Psoas muscle (tissue), 8 donors: ENCODE measurements around the gene DYNC1I1. TPM values are rescaled to one million over a fixed set of nuclear protein-coding genes. Genes with fewer than 3 reads are reported as not detected.

Experiments
- ATAC-seq, 4 donors: fragments of 200-7000 bp; cut with Tn5 transposase; one replicate each; pipeline ENCODE4 v1.9.1; 2020; ENCODE audit warnings: moderate library complexity in 3 of 4, mild to moderate bottlenecking in 2 of 4
- DNase-seq, 2 donors: peaks; one replicate each; pipeline ENCODE4 v3.0.0-alpha.2; 2020
- H3K27ac ChIP-seq: fragments of 200-600 bp; one replicate; pipeline ENCODE4 v1.8.0; 2022
- H3K27me3 ChIP-seq, 3 donors: fragments of 200-600 bp in 1 of 3; one replicate each; pipeline versions ENCODE4 v1.6.1 to v1.8.0; 2013 to 2022; ENCODE audit warnings: low read length in 2 of 3, mild to moderate bottlenecking in 2 of 3, moderate library complexity in 1 of 3; ENCODE audit not compliant: insufficient read depth in 3 of 3
- H3K36me3 ChIP-seq, 2 donors: fragments of 200-600 bp in 1 of 2; one replicate each; pipeline versions ENCODE4 v1.6.1 to v1.8.0; 2013 to 2022; ENCODE audit warnings: low read depth in 1 of 2, mild to moderate bottlenecking in 1 of 2, moderate library complexity in 1 of 2; ENCODE audit not compliant: insufficient read depth in 1 of 2
- H3K4me1 ChIP-seq: fragments of 200-600 bp; one replicate; pipeline ENCODE4 v1.8.0; 2022
- H3K4me3 ChIP-seq: fragments of 200-600 bp; one replicate; pipeline ENCODE4 v1.8.0; 2022; ENCODE audit warnings: mild to moderate bottlenecking
- H3K9me3 ChIP-seq: fragments of 200-600 bp; one replicate; pipeline ENCODE4 v1.8.0; 2022
- CTCF ChIP-seq: fragments of 200-600 bp; IDR thresholded peaks from one replicate; pipeline ENCODE4 v1.8.0; 2022; ENCODE audit warnings: antibody characterized with exemption
- WGBS, 3 donors: extraction: QIAGEN DNeasy Blood & Tissue Kit; methylation state at CpG; one replicate each; pipeline versions ENCODE4 v1.1.6 to v1.1.7; 2013; 5-methylcytosine and 5-hydroxymethylcytosine counted together
- intact Hi-C, 2 donors: fragments of 100-400 bp; cut with DNase I; formaldehyde crosslinking; loops; one replicate each; pipeline versions ENCODE4 v1.11.0 to v1.14.2; 2022
- polyA plus RNA-seq, 3 donors: library from polyadenylated mRNA; stranded (reverse); fragments of 200-250 nt; gene quantifications; one replicate each; pipeline ENCODE4 v1.2.3, GENCODE V29; 2013
- total RNA-seq, 4 donors: library from RNA; stranded (reverse); fragmentation: NEBNext Ultra II Directional in 2 of 4; extraction: Animal tissue kit (Norgen Biotek cat#: 25700) in 2 of 4; gene quantifications; one replicate each; pipeline versions ENCODE4 v1.2.1 to v1.2.4, GENCODE V29; 2021 to 2023
- donor health status: healthy with polysubstance abuse.
- donor health status: DM: no; HTN: no; CAD: no; lungs with moderate emphysema.
- donor health status: Bipolar disorder and iron deficiency.
- donor health status: healthy.
- donor health status: DM: yes; HTN: yes; CAD: no.
- donor health status: DM: no; HTN: no; CAD: no.
- donor health status: DM: no; HTN: no; CAD: no.
- donor health status: DM: yes; HTN: yes; CAD: no.

Gene DYNC1I1
- total and polyA plus RNA-seq, 7 donors: 3.0 to 28.8 (median 6.9) TPM

DNA sequence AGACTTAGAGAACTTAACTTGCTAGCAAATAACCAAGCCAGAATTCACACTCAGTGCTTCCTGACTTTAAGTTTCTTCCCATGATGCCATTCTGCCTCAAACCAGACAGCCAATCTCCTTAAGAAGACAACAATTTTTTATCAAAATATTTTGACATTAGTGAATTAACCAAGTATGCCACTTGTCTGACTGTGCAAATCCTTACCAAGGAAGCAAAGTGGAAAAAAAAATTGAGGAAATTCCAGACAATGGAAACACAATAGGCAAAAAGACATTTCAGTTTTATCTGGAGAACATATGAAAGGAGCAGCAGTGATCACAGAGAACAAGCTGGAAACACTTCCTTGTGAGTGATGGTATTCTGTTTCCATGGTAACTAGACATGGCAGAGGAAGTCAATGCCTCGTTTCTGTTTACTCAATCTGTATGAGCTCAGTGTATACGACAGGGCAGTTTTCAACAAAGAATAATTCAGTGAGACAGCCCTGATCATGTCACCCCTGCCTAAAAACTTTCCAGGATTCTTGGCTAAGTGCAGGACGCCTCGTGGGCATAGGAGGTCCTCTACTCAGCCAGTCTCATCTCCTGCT, 114.2 kb downstream of the DYNC1I1 start:
- H3K36me3 ChIP-seq: no peaks in the 10 kb centered on the region
- no peak overlapping the region for H3K4me3 ChIP-seq
- no peak overlapping the region for H3K27ac ChIP-seq
- intact Hi-C loops: no loop called here
- DNase-seq (no peak), ATAC-seq (no peak)
- H3K27me3 ChIP-seq: no peaks in the 10 kb centered on the region
- no peak for TF ChIP-seq CTCF
- no peaks in the 10 kb centered on the region for H3K9me3 ChIP-seq
- WGBS, 3 donors: 30 to 42% (median 33%) methylated on average over 4 of the region's 4 CpGs
- no peaks in the 10 kb centered on the region for H3K4me1 ChIP-seq

DNA sequence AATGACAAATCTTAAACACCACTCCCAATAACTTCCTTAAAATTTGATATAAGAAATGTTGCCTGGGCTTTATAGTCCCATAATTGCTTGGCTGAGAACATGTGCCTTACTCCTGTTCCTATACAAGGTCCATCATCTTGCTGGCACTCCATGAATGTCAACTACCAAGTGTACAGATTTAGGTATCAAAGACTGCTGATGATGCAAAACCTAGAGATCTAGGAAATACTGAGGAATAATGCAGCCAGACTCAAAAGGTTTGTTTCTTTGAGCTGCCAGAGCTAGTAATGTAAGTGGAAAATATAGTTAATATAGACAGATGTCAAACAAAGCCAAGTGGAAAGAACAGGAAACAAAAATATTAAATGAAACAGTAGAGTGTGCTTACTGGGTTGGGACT, 121.1 kb downstream of the DYNC1I1 start:
- Histone ChIP-seq H3K27ac (no peak overlapping the region), H3K4me1 (no peaks in the 10 kb centered on the region), H3K27me3 (no peaks in the 10 kb centered on the region), H3K4me3 (no peak overlapping the region), H3K36me3 (no peaks in the 10 kb centered on the region), H3K9me3 (no peaks in the 10 kb centered on the region)
- no peak for TF ChIP-seq CTCF
- no peak for ATAC-seq
- no peak for DNase-seq
- intact Hi-C loops: no loop called here

DNA sequence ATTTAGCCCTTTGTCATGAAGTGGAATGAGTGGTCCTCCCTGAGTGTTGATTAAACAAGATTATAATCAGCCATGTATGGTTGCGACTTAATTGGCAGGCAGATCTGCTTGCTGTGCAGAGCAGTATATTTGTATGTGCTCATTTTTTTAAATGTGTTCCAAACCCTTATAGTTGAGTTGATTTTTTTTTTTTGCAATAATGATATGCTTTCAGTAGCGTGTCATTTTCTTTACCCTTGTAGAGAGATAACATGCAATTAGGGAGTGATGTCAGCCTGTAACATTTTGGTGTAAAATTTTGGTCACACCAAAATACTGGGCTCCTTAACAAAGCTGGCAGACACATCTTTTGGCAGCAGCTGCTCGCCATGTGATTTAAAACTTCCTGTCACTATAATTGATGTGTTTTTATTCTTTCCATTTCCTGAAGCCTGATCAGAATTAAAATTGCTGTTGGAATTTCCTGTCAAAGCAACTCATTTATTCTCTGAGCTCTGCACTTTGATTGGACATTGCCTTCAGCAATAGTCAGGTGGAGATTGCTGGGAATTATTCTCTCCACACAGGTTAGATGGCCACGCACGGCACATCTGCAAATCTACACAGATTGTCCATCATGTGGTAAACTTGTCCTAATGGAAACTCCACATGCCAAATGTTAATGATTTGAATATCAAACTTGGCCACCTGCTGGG, 125.3 kb downstream of the DYNC1I1 start:
- no peaks in the 10 kb centered on the region for H3K36me3 ChIP-seq
- no peak for TF ChIP-seq CTCF
- H3K4me3 ChIP-seq: no peak overlapping the region
- no peak overlapping the region for H3K27ac ChIP-seq
- H3K4me1 ChIP-seq: no peaks in the 10 kb centered on the region
- 16 to 20% (median 18%) methylated on average over 5 of the region's 5 CpGs for WGBS, 3 donors
- no peaks in the 10 kb centered on the region for H3K27me3 ChIP-seq
- ATAC-seq (no peak), DNase-seq (no peak)
- H3K9me3 ChIP-seq: no peaks in the 10 kb centered on the region
- intact Hi-C loops: no loop called here

- Histone ChIP-seq H3K27ac (no peak overlapping the region), H3K27me3 (no peaks in the 10 kb centered on the region), H3K4me1 (no peaks in the 10 kb centered on the region), H3K4me3 (no peak overlapping the region), H3K36me3 (no peaks in the 10 kb centered on the region), H3K9me3 (no peaks in the 10 kb centered on the region)
- no peak for DNase-seq
- intact Hi-C loops: no loop called here
- no peak for TF ChIP-seq CTCF
- WGBS, 3 donors: 45 to 60% (median 58%) methylated on average over 5 of the region's 5 CpGs
- ATAC-seq: no peak
These were observed 127.7 kb downstream of the DYNC1I1 start for GRCh38 chr7:95899919-95900513.
